NCI-H1436 (cell line): ENCODE results near the gene MYPN.
A peak's percentile ranks its signal among the peaks of the same experiment; 100 is the strongest.
"Not testable (repeated sequence)": the region's sequence is repeated elsewhere in the genome, so short reads cannot be mapped to it uniquely, and the experiment has no call there.

Experiments
- DNase-seq: peaks from one replicate; lab custom pipeline; 2025; lab: John Stamatoyannopoulos, UW

Gene MYPN

DNA sequence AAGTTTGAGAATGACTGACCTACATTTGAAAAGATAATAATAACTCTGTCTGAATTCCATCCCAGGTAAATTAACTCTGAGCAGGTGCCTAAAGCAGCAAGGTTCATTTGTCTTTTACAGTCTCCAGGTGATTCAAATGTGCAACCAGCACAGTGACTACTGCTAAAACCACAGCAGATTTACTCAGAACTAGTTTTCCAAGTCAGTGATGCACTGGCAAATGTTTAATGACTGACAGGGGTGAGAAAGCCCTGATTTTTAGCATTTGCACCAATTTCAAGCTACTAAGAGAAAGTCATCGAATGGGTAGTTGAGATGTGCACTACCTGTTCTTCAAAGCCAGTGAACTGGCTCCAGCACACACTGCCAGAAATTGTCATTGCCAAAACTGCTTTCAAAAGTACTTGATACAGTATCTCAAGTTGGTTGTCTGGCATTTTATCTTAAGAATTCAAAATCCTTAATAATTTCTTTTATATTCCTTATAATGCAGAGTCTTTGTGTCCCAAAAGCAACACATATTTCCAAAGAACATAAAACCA is 62.3 kb downstream of the MYPN start:
- no peak for DNase-seq

DNA sequence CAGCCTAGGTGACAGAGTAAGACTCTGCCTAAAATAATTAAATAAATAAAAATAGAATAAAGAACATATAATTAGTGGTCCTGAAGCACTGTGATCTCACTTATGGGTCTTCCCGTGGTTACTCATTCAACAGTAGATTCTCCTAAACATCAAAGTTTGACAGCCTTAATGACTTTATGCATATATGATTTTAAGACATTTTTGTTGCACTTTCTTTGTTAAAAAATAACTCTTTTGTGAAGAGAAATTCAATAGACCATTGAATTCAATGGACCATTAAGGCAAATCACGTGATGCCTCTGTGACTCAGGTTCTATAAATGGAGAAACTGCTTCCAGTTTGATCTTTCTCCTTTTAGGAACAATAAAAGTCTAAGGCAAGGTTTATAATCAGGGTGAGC is 63.0 kb downstream of the MYPN start:
- no peak for DNase-seq

GRCh38 chr10:68175949-68176348 is 66.7 kb downstream of the MYPN start:
- DNase-seq = no peak

DNA sequence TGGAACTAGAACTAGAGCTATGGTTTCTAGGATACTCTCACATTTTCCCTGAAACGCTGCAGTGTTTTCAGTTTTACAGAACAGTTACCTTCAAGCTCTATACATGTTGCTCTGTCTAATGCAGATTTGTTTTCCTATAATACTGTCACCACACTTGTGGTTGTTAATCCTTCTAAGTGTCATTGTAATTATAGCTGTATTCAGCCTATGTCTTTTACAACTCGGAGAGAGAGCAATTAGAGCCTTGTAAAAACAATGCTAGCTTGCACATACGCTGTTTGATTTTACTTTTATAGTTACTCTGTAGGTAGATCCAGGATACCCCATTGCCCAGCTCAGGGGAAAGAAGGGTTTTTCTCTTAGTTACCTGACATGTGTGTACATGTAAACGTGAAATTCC is 67.5 kb downstream of the MYPN start:
- no peak for DNase-seq

GRCh38 chr10:68178592-68178991 is 69.3 kb downstream of the MYPN start:
- no peak for DNase-seq

DNA sequence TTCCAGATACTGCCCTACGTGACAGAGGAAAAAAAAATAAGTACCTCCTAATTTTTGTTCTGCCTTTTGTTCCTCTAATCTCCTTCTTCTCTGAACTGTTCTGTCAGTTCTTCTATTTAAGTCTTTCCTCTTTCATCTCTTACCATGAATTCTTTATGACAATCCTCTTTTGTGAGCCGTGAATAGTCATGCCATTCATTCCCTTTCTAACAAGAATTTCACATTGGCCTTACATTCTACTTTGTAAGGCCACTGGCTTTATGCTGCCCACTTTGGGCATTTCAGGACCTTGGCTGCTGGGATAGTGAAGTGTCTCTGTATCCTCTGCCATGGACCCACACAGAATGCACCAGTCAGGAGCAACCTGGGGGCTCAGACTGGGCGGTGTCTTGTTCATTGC is 69.7 kb downstream of the MYPN start:
- DNase-seq = no peak

DNA sequence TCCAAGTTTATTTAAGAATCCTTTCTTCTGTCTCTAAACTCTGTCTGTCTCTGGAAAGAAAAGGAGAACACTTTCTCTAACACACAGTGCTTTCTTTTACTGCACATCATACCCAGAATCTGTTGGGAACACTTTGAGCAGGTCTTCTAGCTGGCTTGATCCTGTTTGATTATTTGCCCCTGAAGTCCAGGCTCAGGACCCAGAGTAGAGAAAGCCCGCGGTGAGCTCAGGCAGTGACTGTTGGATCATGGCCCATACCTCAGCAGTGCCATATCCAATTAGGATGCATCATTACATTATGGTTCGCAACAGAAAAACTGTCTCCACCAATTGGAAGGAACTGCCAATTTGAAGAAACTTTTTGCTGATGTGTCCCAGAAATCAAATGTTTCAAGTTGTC is 71.2 kb downstream of the MYPN start:
- no peak for DNase-seq

GRCh38 chr10:68184546-68184945 is 75.3 kb downstream of the MYPN start:
- no peak for DNase-seq

DNA sequence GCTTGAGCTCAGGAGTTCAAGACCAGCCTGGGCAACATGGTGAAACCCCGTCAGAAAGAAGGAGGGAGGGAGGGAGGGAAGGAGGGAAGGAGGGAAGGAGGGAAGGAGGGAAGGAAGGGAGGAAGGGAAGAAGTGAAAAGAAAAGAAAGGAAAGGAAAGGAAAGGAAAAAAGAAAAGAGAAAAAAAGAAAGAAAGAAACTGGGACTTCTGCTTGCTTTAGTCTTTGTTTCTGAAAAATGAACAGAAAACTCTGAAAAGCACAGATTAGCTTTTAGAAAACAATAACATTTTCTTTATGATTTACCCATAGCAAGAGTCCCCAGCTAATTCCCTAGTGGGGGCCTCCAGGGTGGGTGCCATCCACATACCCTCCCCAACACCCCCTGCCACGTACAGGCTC is 75.8 kb downstream of the MYPN start:
- no peak for DNase-seq

DNA sequence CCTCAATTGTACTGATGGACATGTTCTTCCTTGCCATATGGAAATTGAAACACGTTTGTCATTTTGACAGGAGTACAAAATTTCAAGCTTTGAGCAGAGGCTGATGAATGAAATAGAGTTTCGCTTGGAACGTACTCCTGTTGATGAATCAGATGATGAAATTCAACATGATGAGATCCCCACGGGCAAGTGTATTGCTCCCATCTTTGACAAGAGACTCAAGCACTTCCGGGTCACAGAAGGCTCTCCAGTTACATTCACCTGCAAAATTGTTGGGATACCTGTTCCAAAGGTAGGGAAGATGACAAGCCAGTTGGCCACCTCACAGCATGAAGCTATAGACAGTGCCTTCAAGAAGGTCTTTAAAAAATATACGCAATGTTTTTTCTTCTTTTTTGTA is 79.5 kb downstream of the MYPN start:
- DNase-seq = no peak

DNA sequence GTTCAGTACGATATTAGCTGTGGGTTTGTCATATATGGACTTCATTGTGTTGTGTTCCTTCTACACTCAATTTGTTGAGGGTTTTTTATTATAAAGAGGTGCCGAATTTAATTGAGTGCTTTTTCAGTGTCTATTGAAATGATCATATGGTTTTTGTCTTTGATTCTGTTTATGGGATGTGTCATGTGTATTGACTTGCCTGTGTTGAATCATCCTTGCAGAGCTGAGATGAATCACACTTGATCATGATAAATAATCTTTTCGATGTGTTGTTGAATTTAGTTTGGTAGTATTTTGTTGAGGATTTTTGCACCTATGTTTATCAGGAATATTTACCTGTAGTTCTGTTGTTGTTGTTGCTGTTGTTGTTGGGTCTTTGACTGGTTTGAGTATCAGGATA is 82.8 kb downstream of the MYPN start:
- DNase-seq = no peak

- no peak for DNase-seq
Observed at GRCh38 chr10:68194290-68194689, 85.0 kb downstream of the MYPN start.

DNA sequence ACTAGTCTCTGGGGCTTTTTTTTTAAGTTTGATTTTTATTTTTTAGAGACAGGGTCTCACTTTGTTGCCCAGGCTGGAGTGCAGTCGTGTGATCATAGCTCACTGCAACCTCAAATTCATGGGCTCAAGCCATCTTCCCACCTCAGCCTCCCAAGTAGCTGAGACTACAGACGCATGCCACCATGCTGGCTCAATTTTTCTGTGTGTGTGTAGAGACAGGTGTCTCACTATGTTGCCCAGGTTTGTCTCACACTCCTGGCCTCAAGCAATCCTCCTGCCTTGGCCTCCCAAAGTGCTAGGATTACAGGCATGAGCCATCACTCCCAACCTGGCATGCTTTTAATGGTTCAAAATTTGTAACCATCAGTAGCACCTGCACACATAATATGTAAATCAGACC is 86.5 kb downstream of the MYPN start:
- not testable (repeated sequence) for DNase-seq

DNA sequence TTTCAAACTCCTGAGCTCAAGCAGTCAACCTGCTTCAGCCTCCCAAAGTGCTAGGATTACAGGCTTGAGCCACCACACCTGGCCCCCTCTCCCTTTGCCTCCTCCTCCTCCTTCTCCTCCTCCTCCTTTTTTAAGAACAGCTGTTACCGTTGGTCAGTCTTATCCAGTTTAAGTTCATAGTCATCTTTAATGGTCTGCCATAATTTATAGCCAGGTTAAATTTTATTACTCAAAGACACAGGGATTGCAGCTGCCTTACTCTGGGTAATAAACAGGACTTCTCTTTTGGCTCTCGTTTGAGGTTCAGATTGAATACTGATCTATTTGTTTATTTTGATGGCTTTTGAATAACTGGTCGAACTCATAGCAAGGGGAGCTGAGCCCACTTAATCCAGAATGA is 87.4 kb downstream of the MYPN start:
- no peak for DNase-seq

DNA sequence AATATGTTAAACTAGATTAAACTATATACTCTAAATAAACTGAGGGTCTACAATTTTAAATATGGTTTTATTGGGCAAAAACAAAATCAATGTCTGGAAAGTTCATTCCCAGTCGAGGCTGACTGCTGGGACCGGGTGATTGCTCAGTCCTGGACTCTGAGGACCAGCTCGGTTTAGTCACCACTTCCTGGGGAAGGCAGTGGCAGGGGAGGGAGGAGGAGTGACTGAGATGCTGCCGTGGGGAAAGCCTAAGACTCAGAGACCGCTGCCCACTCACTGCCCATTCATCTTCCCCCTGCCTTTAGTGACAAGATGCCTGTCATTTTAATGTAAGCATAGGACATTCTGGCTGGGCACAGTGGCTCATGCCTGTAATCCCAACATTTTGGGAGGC is 93.7 kb downstream of the MYPN start:
- no peak for DNase-seq

DNA sequence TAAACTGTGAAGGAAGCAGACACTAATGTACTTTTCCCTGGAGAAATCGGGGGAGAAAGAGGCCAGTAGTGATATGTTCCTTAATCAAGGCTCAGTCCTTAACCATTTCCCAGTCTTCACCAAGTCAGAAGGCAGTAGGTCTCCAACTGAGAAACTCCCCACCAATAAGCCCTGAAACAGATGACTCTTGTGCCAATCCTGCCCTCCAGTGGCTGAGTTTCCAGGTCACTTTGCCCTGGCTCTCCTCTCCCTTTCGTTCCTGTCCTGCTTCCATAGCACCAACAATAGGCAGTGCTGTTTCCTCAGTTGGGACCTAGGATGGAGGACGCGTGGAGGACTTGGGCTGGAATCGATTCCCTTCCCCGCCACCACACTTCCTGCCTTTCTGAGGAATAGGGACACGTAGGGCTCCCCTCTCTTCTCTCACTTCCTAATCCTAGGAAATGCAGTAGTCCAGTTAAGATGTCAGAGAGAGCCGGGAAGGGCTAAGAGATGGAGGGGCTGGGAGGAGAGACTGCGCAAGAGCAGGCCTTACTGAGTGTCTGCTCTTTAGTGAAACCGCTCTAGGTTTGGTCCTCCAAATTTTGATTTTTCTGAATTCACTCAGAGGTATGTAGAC is 99.2 kb downstream of the MYPN start:
- DNase-seq = peak; percentile 12

- DNase-seq = no peak
Observed at GRCh38 chr10:68211669-68212068, 102.4 kb downstream of the MYPN start.

DNA sequence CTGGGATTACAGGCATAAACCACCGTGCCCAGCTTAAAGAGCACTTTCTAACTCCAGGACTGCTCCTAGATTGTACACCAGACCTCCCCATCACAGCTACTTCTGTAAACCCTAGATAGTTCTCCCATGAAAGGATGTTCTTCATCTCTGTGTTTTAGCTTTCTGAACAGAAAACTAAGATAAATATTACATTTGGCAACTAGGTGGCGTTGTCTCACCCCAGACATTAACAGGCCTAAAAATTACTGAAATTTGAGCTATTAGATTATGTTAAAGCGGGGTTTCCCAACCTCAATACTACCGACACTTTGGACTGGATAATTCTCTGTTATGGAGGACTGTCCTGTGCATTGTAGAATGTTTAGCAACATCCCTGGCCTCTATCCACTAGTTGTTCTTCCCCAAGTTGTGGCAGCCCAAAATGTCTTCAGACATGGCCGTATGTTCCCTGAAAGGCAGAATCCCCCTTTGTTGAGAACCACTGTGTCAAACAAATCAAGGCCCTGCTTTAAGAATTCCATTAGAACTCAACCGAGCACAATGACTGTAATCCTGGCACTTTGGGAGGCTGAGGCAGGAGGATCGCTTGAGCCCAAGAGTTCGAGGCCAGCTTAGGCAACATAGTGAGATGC is 103.5 kb downstream of the MYPN start:
- peak; percentile 29 for DNase-seq

DNA sequence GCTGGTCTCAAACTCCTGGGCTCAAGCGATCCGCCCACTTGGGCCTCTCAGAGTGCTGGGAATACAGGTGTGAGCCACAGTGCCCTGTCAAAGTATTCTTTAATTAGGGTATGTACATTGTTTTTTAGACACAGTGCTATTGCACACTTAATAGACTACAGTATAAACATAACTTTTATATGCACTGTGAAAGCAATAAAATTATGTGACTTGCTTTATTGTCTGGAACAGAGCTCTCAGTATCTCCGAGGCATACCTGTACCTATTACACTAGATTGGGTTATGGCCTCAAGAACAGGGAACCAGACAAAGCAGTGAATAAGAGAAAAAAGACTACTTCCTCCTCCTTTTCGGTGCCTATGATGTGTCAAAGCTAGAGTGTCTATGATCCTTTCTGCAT is 109.5 kb downstream of the MYPN start:
- DNase-seq = no peak

DNA sequence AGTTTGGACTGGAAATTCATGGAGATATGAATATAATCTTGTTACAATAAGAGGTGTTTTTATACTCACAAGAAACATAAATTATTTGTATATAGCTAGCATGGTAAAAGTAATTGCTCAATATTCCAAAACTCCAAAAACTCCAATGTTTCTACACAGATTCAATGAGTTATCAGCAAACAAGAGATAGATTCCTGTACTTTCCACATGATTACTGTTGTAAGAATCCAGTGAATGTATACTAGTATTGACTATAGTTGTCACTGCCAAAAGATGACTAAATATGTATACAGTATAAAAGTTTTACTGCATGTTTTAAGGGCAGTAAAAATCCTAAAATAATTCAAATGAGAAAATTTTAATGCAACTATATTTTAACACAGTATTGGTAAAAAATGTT is 111.9 kb downstream of the MYPN start:
- DNase-seq = no peak

DNA sequence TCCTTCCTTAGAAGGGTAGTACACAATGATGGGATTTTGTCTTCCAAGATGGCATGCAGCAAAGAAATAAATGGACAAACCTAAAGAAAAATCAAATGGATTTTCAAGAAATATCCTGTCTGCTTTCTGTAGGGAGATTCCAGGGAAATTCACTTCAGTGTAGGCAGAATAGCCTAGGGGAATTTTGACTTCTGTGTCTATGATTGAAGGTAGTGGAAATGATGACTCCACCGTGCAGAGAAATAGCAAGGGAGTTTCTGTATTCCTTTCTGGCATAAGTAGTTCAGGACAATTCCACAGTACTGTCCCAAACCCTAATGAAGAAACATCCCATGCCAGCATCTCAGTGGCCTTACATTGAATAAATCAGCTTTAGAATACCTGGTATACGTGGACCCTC is 113.1 kb downstream of the MYPN start:
- no peak for DNase-seq

GRCh38 chr10:68223535-68224165 is 114.4 kb downstream of the MYPN start:
- no peak for DNase-seq

DNA sequence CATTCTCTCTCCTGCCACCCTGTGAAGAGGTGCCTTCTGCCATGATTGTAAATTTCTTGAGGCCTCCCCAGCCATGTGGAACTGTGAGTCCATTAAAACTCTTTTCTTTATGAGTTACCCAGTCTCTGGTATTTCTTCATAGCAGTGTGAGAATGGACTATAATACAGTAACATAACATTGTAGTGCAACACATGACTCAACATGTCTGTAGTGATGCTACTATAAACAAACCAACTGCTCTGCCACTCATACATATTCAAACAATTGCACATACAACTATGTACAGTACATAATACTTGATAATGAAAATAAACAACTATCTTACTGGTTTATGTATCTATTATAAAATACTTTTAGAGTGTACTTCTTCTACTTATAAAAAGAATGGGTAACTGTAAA is 115.5 kb downstream of the MYPN start:
- DNase-seq = no peak

DNA sequence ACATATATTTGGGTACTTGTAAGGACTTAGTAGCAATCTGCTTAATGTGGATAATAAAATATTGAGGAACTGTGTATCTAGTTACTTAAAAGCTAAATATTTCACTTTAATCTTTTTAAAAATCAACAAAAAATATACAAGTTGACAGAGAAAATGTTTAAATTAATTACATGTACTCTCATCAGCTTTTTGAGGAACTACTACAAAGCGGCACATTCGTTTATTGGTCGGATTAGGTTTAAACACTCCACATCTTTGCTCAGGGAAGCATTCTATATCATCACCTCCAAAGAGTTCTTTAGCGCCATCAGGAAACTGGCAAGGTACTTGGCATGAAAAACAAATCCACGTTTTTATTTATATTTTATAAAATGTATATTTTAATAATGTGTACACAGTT is 121.0 kb downstream of the MYPN start:
- no peak for DNase-seq
